CD8-positive, alpha-beta memory T cell (primary cell): ENCODE results near the gene MYLIP. TPM values are rescaled to one million over a fixed set of nuclear protein-coding genes. Genes with fewer than 3 reads are reported as not detected.

Source experiments
- CTCF ChIA-PET: fragments of 350-600 bp; sonication (Branson Sonifier 250); formaldehyde crosslinking; loops from one replicate; lab custom pipeline; 2021; ENCODE audit warnings: antibody characterized with exemption; lab: Charles Lee
- POLR2A ChIA-PET: fragments of 350-600 bp; sonication (Branson Sonifier 250); formaldehyde crosslinking; loops from one replicate; lab custom pipeline; 2021; ENCODE audit warnings: antibody characterized with exemption; lab: Charles Lee
- DNase-seq, 5 donors: peaks; one replicate each; pipeline versions ENCODE4 v3.0.0 to v3.0.0-alpha.2; 2020 to 2022; ENCODE audit warnings: mixed read lengths in 1 of 5
- H3K27ac ChIP-seq: one replicate; pipeline ENCODE4 v1.7.0; 2013; ENCODE audit warnings: low read depth, mild to moderate bottlenecking, low read length, moderate library complexity
- H3K27me3 ChIP-seq: 2 replicates; pipeline ENCODE4 v1.7.0; 2013; ENCODE audit warnings: low read length, mild to moderate bottlenecking; ENCODE audit not compliant: insufficient read depth, poor library complexity, severe bottlenecking
- H3K36me3 ChIP-seq: 2 replicates; pipeline ENCODE4 v1.7.0; 2013; ENCODE audit warnings: mild to moderate bottlenecking, low read length, moderate library complexity; ENCODE audit not compliant: insufficient read depth
- H3K4me1 ChIP-seq: 2 replicates; pipeline ENCODE4 v1.7.0; 2013; ENCODE audit warnings: mild to moderate bottlenecking, low read length, moderate library complexity; ENCODE audit not compliant: insufficient read depth
- H3K4me3 ChIP-seq: 2 replicates; pipeline ENCODE4 v1.7.0; 2013; ENCODE audit warnings: mild to moderate bottlenecking, low read length
- H3K9me3 ChIP-seq: 2 replicates; pipeline ENCODE4 v1.7.0; 2013; ENCODE audit warnings: mild to moderate bottlenecking, low read length
- H3K27ac Mint-ChIP-seq, 8 donors: one replicate each; pipeline ENCODE4 v1.8.0; 2020 to 2021; ENCODE audit warnings: mixed read lengths in 8 of 8, mild to moderate bottlenecking in 6 of 8, inconsistent platforms in 3 of 8, moderate library complexity in 3 of 8
- H3K27me3 Mint-ChIP-seq, 2 donors: one replicate each; pipeline ENCODE4 v1.8.0; 2020 to 2021; ENCODE audit warnings: mixed read lengths in 2 of 2, mild to moderate bottlenecking in 1 of 2, moderate library complexity in 1 of 2
- H3K36me3 Mint-ChIP-seq, 3 donors: one replicate each; pipeline ENCODE4 v1.8.0; 2020 to 2021; ENCODE audit warnings: mixed read lengths in 3 of 3, inconsistent platforms in 1 of 3, mild to moderate bottlenecking in 1 of 3
- H3K4me1 Mint-ChIP-seq, 3 donors: one replicate each; pipeline ENCODE4 v1.8.0; 2020 to 2021; ENCODE audit warnings: mixed read lengths in 3 of 3, inconsistent platforms in 1 of 3, mild to moderate bottlenecking in 1 of 3
- H3K4me3 Mint-ChIP-seq, 7 donors: one replicate each; pipeline ENCODE4 v1.8.0; 2020 to 2021; ENCODE audit warnings: mixed read lengths in 7 of 7, mild to moderate bottlenecking in 6 of 7, moderate library complexity in 4 of 7, inconsistent platforms in 2 of 7
- H3K9me3 Mint-ChIP-seq, 5 donors: one replicate each; pipeline ENCODE4 v1.8.0; 2020 to 2022; ENCODE audit warnings: mixed read lengths in 5 of 5, mild to moderate bottlenecking in 3 of 5, moderate library complexity in 2 of 5, inconsistent platforms in 1 of 5
- polyA plus RNA-seq: library from polyadenylated mRNA; unstranded; fragments of 300-500 nt; fragmentation: Illumina TruSeq; gene quantifications from one replicate; pipeline ENCODE4 v1.2.3, GENCODE V29; 2021
- total RNA-seq, 2 experiments: library from RNA; stranded (reverse); gene quantifications; one replicate each; pipeline ENCODE4 v1.2.3, GENCODE V29; 2021

MYLIP gene
- total and polyA plus RNA-seq, 3 experiments from 2014 or later = 7.7 to 78.0 (median 9.0) TPM

DNA sequence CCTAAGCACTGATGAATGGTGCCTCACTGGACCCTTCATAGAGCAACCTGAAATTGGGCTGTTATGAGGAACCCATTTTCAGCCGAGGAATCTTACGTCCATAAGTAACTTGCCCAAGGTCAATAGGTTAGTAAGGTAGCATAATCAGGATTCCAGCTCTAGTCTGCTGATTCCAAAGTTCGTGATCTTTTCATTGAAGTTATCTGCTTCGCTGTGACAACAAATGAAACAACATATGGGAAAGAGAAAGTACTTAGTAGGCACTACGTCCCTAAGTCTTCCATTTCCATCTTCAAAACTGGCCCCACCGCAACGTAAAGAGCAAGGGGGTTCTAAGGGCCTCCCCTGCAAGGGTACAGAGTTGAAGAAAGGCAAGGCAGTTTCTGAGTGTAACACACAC is 49.5 kb downstream of the MYLIP start:
- H3K4me3 Mint-ChIP-seq = peak overlapping the region in 1 of 7 donors; percentile 9
- Histone ChIP-seq H3K27ac (no peak overlapping the region), H3K4me1 (peaks cover 19% of the 10 kb centered on the region), H3K9me3 (peaks cover 8% of the 10 kb centered on the region), H3K4me3 (no peak overlapping the region), H3K27me3 (no peaks in the 10 kb centered on the region), H3K36me3 (no peaks in the 10 kb centered on the region)
- no peak for DNase-seq
- POLR2A ChIA-PET = no interaction called here
- peaks cover 2 to 4% of the 10 kb centered on the region in 2 donors for H3K27me3 Mint-ChIP-seq
- peaks cover 7 to 37% (median 31%) of the 10 kb centered on the region in 5 donors for H3K9me3 Mint-ChIP-seq
- H3K27ac Mint-ChIP-seq = peak overlapping the region in 1 of 8 donors; percentile 66
- CTCF ChIA-PET = interaction anchor here (1.0 kb wide), 2 partner anchors 9 to 50 kb away, joined by 4 to 5 read pairs; partner anchors contain the start of gene MYLIP
- H3K4me1 Mint-ChIP-seq = peaks cover 33 to 37% (median 37%) of the 10 kb centered on the region in 3 donors
- H3K36me3 Mint-ChIP-seq = peaks cover 1 to 18% (median 1%) of the 10 kb centered on the region in 3 donors

DNA sequence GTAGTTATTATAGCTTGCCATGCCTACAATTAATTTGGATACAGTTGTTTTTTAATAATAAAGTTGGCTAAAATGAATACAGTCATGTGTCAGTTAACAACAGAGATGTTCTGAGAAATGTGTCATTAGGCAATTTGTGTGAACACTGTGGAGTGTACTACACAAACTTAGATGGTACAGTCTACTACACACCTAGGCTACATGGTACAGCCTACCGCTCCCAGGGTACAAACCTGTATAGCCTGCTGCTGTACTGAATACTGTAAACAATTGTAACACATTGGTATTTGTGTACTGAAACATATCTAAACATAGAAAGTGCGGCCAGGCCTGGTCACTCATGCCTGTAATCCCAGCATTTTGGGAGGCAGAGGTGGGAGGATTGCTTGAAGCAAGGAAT is 50.2 kb downstream of the MYLIP start:
- peaks cover 1 to 18% (median 1%) of the 10 kb centered on the region in 3 donors for H3K36me3 Mint-ChIP-seq
- Histone ChIP-seq H3K36me3 (no peaks in the 10 kb centered on the region), H3K9me3 (peaks cover 8% of the 10 kb centered on the region), H3K4me3 (no peak overlapping the region), H3K4me1 (peaks cover 21% of the 10 kb centered on the region), H3K27me3 (no peaks in the 10 kb centered on the region), H3K27ac (no peak overlapping the region)
- no peak overlapping the region for H3K4me3 Mint-ChIP-seq
- CTCF ChIA-PET = interaction anchor here (1.0 to 6.4 kb wide), 5 partner anchors 10 to 487 kb away, joined by 3 to 54 read pairs (median 5); partner anchors contain the start of gene MYLIP
- H3K9me3 Mint-ChIP-seq = peaks cover 7 to 37% (median 31%) of the 10 kb centered on the region in 5 donors
- peaks cover 0 to 4% of the 10 kb centered on the region in 2 donors for H3K27me3 Mint-ChIP-seq
- no peak for DNase-seq
- POLR2A ChIA-PET = no interaction called here
- H3K27ac Mint-ChIP-seq = peak overlapping the region in 2 of 8 donors; percentile 32 to 83
- H3K4me1 Mint-ChIP-seq = peaks cover 35 to 42% (median 37%) of the 10 kb centered on the region in 3 donors

DNA sequence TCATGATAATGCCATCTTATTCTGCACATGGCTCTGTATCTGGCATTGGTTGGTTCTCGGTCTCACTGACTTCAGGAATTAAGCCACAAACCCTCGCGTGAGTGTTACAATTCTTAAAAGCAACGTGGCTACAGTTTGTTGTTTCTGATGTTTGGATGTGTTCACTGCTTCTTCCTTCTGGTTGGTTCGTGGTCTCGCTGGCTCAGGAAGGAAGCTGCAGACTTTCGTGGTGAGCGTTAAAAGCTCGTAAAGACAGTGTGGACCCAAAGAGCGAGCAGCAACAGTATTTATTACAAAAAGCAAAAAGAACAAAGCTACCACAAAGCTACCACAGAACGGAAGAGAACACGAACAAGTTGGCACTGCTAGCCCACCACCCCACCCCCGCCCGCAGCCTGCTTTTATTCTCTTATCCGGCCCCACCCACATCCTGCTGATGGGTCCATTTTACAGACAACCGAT is 51.1 kb downstream of the MYLIP start:
- peak; percentile 27 to 84 (median 74) for DNase-seq
- peak overlapping the region; percentile 28 for H3K4me3 ChIP-seq
- peaks cover 30 to 43% (median 33%) of the 10 kb centered on the region in 3 donors for H3K4me1 Mint-ChIP-seq

DNA sequence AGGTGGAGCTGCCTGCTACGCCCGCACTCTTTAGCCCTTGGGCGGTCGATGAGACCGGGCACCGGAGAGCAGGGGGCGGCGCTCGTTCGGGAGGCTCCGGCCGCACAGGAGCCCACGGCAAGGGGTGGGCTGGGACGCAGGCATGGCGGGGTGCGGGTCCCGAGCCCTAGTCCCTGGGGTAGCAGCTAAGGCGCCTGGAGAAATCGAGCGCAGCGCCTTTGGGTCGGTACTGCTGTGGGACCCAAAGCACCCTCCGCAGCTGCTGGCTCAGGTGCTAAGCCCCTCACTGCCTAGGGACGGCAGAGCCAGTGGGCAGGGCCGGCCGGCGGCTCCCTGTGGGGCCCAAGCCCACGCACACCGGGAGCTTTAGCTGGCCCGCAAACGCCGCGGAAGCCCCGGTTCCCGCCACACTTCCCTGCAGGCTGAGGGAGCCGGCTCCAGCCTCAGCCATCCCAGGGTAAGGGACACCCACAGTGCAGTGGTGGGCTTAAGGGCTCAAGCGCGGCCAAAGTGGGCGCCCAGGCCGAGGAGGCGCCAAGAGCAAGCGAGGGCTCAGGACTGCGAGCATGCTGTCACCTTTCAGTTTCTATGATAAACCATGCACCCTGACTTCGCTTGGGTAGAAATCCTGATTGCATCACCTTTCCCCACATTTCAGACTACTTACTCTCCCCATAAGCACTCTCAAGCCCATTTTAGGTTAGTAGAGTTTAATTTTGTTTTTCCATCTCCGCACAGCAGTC is 52.0 kb downstream of the MYLIP start:
- Mint-ChIP-seq H3K4me1 (peaks cover 30 to 43% (median 33%) of the 10 kb centered on the region in 3 donors), H3K9me3 (peaks cover 7 to 37% (median 31%) of the 10 kb centered on the region in 5 donors), H3K4me3 (peak overlapping the region in 3 of 7 donors; percentile 28 to 65 (median 41)), H3K36me3 (peaks cover 1 to 18% (median 1%) of the 10 kb centered on the region in 3 donors), H3K27me3 (peaks cover 0 to 5% of the 10 kb centered on the region in 2 donors), H3K27ac (peak overlapping the region in 7 of 8 donors; percentile 17 to 94 (median 81))
- ChIA-PET CTCF (interaction anchor here (1.0 to 6.4 kb wide), 9 partner anchors 8 to 488 kb away, joined by 3 to 54 read pairs (median 6); partner anchors contain the start of gene MYLIP), POLR2A (interaction anchor here (1.1 to 2.5 kb wide), 2 partner anchors 51 to 52 kb away, joined by 6 to 17 read pairs; partner anchors contain the start of gene MYLIP)
- Histone ChIP-seq H3K36me3 (no peaks in the 10 kb centered on the region), H3K9me3 (peaks cover 8% of the 10 kb centered on the region), H3K4me3 (no peak overlapping the region), H3K27ac (no peak overlapping the region), H3K27me3 (no peaks in the 10 kb centered on the region), H3K4me1 (peaks cover 21% of the 10 kb centered on the region)
- DNase-seq = no peak

More for the DNA sequence above, 51.1 kb downstream of the MYLIP start:
- H3K4me1 ChIP-seq = peaks cover 21% of the 10 kb centered on the region
- H3K27ac ChIP-seq = no peak overlapping the region
- Mint-ChIP-seq H3K9me3 (peaks cover 7 to 37% (median 31%) of the 10 kb centered on the region in 5 donors), H3K4me3 (peak overlapping the region; percentile 18 to 87 (median 31)), H3K27me3 (peaks cover 0 to 5% of the 10 kb centered on the region in 2 donors), H3K27ac (peak overlapping the region; percentile 74 to 96 (median 86)), H3K36me3 (peaks cover 1 to 18% (median 1%) of the 10 kb centered on the region in 3 donors)
- no peaks in the 10 kb centered on the region for H3K27me3 ChIP-seq
- H3K9me3 ChIP-seq = peaks cover 8% of the 10 kb centered on the region
- CTCF ChIA-PET = interaction anchor here (1.0 to 6.4 kb wide), 9 partner anchors 11 to 488 kb away, joined by 3 to 54 read pairs (median 6); partner anchors contain the start of gene MYLIP
- no peaks in the 10 kb centered on the region for H3K36me3 ChIP-seq
- POLR2A ChIA-PET = interaction anchor here (0.5 to 2.5 kb wide), 3 partner anchors 50 to 581 kb away, joined by 3 to 17 read pairs (median 6); partner anchors contain the start of genes ATXN1 and MYLIP

DNA sequence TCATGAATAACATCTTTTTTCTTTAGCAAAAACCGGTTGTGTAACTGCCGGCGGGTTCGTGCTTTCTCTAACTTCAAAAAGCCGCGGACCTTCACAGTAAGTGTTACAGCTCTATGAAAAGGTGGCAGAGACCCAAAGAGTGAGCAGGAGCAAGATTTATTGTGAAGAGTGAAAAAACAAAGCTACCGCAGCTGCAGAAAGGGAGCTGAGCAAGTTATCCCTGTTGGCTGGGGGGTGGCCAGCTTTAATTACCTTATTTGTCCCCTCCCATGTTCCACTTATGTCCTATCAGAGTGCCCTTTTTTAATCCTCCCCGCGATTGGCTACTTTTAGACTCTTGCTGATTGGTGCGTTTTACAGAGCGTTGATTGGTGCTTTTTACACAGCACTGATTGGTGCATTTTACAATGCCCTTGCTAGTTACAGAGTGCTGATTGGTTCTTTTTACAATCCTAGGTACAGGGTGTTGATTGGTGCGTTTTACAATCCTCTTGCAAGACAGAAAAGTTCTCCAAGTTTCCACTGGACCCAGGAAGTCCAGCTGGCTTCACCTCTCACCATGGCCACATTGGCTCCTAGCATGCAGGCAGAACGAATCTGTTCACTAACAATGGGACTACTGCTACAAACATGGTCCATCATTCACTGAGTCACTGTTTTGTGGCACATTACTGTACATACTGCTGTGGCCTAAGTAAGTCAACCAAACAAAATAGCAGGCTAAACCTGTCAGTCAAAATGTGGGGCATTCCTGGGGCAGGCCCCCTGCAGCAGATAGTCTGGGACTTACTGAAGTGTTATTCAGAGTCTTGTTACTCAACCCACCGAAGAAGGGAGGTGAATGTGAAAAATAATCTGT is 52.8 kb downstream of the MYLIP start:
- peaks cover 0 to 3% of the 10 kb centered on the region in 2 donors for H3K27me3 Mint-ChIP-seq
- peaks cover 3 to 37% (median 26%) of the 10 kb centered on the region in 5 donors for H3K9me3 Mint-ChIP-seq
- DNase-seq = no peak
- peaks cover 1 to 16% (median 2%) of the 10 kb centered on the region in 3 donors for H3K36me3 Mint-ChIP-seq
- Histone ChIP-seq H3K9me3 (peaks cover 8% of the 10 kb centered on the region), H3K36me3 (no peaks in the 10 kb centered on the region), H3K4me3 (no peak overlapping the region), H3K27me3 (no peaks in the 10 kb centered on the region), H3K27ac (no peak overlapping the region), H3K4me1 (peaks cover 21% of the 10 kb centered on the region)
- H3K4me3 Mint-ChIP-seq = peak overlapping the region in 2 of 7 donors; percentile 15 to 41
- POLR2A ChIA-PET = interaction anchor here (2.5 kb wide), 1 partner anchor 53 kb away, joined by 17 read pairs; the partner anchor contains the start of gene MYLIP
- peak overlapping the region in 6 of 8 donors; percentile 17 to 63 (median 47) for H3K27ac Mint-ChIP-seq
- CTCF ChIA-PET = interaction anchor here (0.6 to 6.4 kb wide), 7 partner anchors 9 to 489 kb away, joined by 3 to 54 read pairs (median 10); partner anchors contain the start of gene MYLIP
- peaks cover 30 to 43% (median 33%) of the 10 kb centered on the region in 3 donors for H3K4me1 Mint-ChIP-seq

DNA sequence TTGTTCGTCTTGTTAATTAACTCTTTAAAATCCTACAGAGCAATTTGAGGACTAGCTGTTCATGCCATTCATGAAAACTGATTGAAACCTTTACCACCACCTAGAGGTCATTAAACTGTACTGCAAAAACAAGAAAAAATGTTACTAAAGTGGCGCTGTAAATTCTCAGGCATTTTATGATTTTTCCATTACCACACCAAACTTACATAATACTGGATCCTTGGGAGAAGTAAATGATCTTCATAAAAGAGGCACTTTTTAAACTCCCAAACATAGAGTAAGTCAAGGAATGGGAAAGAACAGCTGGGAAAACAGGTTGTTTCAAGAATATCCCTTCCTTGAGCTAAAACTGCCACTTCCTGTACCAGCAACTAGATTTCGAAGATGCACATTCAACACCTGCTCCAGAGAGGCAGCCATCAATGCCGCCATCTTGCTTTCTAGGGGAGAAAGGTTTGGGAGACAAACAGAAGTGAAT is 54.3 kb downstream of the MYLIP start:
- peaks cover 30 to 43% (median 32%) of the 10 kb centered on the region in 3 donors for H3K4me1 Mint-ChIP-seq
- no peaks in the 10 kb centered on the region for H3K27me3 ChIP-seq
- peaks cover 1 to 14% (median 3%) of the 10 kb centered on the region in 3 donors for H3K36me3 Mint-ChIP-seq
- H3K9me3 Mint-ChIP-seq = peaks cover 0 to 25% (median 24%) of the 10 kb centered on the region in 5 donors
- peak in 2 of 5 donors; percentile 32 to 41 for DNase-seq
- no peak overlapping the region for H3K4me3 ChIP-seq
- peak overlapping the region in 5 of 8 donors; percentile 6 to 66 (median 21) for H3K27ac Mint-ChIP-seq
- peaks cover 21% of the 10 kb centered on the region for H3K4me1 ChIP-seq
- peaks cover 2 to 5% of the 10 kb centered on the region in 2 donors for H3K27me3 Mint-ChIP-seq
- H3K27ac ChIP-seq = no peak overlapping the region
- ChIA-PET POLR2A (no interaction called here), CTCF (interaction anchor here (1.0 to 6.4 kb wide), 13 partner anchors 8 to 491 kb away, joined by 3 to 54 read pairs (median 7); partner anchors contain the start of gene MYLIP)
- no peak overlapping the region for H3K4me3 Mint-ChIP-seq
- peaks cover 8% of the 10 kb centered on the region for H3K9me3 ChIP-seq
- no peaks in the 10 kb centered on the region for H3K36me3 ChIP-seq

DNA sequence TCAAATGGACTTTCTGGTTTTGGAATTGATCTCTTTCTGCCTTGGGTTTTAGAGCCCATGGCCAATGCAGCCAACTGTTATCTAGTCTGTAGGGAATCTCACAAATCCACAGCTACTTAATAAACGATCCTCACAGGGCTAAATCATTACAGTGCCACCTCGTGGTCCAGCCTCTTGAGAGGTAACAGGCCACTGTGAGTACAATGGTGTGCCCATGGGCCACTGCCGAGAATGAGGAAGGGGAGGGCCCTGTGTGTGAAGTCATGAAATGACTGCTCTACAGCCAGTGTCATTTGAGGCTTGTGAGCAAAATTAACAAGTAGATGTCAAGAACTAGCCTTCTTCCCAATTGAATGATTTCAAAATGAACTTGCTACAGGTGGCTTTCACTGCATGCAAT is 55.2 kb downstream of the MYLIP start:
- no peak for DNase-seq
- peaks cover 1 to 9% (median 3%) of the 10 kb centered on the region in 3 donors for H3K36me3 Mint-ChIP-seq
- H3K4me1 ChIP-seq = peaks cover 18% of the 10 kb centered on the region
- H3K27me3 ChIP-seq = no peaks in the 10 kb centered on the region
- H3K4me3 Mint-ChIP-seq = no peak overlapping the region
- H3K4me1 Mint-ChIP-seq = peaks cover 21 to 37% (median 27%) of the 10 kb centered on the region in 3 donors
- no peak overlapping the region for H3K27ac ChIP-seq
- H3K9me3 ChIP-seq = peaks cover 8% of the 10 kb centered on the region
- no peaks in the 10 kb centered on the region for H3K36me3 ChIP-seq
- H3K4me3 ChIP-seq = no peak overlapping the region
- ChIA-PET POLR2A (no interaction called here), CTCF (interaction anchor here (1.3 to 6.4 kb wide), 5 partner anchors 24 to 492 kb away, joined by 4 to 54 read pairs (median 7); no protein-coding TSS in a partner anchor)
- H3K27me3 Mint-ChIP-seq = peaks cover 7 to 8% of the 10 kb centered on the region in 2 donors
- H3K9me3 Mint-ChIP-seq = peaks cover 0 to 22% (median 20%) of the 10 kb centered on the region in 5 donors
- H3K27ac Mint-ChIP-seq = no peak overlapping the region
